ENCODE data around the gene LRBA.

LRBA gene

DNA sequence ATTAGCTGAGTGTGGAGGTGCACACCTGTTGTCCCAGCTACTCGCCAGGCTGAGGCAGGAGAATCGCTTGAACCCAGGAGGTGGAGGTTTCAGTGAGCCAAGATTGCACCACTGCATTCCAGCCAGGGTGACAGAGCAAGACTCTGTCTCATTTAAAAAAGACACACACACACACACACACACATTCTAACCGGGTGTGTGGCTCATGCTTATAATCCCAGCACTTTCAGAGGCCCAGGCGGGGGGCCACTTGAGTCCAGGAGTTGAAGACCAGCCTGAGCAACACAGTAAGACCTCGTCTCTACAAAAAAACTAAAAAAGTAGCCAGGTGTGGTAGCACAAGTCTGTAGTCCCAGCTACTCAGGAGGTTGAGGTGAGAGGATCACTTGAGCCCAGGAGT is 152.3 kb downstream of the LRBA start:
- DNase-seq, result no peak

DNA sequence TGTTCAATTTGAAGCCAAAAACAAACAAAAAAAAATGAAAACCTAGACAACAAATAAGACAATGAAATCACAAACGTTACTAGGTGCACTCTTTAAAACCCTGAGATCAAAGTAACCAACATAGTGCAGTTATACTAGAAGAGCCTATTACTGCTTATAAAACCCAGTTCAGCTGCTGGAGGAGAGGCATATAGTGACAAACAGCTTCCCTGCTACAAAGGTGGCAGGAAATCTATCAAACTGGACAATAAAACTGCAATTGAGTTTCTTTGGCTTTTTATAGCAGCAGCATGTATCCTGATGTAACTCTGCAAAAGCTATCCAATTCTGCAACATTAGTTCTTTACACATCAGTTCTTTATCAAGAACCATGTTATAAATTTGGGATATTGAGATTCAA is 155.6 kb downstream of the LRBA start:
- DNase-seq, result no peak

DNA sequence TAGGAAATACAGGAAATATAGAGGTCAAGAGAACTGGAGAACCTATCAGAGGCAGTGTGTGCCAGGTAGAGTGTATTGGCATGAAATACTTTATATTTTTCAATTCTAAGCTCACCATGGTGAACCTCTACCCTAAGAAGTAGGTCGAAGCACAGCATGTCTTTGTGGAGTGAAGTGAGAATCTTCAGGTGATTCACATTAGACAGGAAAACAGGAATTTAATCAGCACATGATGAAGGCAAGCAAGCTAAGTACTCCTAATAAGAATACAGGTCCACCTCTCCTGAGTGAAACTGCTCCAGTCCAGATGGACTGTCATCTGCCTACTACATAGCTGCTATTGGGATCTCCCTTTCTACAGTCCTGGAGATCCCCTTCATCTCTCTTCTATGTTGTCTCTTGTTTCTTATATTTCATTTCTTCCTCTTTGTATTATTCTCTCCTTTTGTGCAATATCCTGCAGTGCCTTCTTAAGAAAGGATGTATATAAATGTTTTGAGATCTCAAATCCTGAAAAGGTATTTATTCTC is 159.0 kb downstream of the LRBA start:
- no peak for DNase-seq

DNA sequence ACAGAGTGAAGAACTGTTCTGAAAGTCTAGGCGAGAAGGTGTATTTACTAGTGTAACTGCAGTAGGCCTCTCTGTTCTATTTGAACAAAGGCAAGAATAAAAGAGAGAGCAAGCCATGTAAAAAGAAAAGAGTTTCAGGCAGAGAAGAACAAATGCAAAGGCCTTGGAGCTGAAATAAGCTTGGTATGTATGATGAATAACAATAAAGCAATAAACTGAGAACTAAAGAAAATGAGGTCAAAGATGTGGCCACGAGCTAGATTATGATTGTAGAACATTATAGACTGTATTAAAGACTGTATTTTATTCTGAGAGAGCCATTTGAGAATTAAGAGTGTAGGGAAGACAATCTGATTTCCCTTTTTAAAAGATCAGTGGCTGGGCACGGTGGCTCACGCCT is 160.5 kb downstream of the LRBA start:
- no peak for DNase-seq

DNA sequence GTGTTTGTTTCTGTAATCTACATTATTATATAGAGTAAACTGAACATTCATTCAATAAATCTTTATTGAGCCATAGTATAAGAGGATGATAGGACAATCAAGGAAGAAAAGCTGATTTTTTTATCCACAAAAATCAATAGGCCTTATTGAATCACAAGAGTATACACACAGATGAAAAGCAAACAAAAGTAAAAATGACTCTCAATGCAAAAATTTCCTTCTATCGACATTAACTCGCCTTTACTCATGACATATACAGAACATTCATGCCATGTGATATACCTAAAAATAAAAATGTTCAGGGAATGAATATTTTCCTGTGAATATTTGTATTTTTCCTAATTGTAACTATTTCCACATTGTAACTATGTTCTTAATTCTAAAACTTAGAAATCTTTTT is 161.2 kb downstream of the LRBA start:
- no peak for DNase-seq

DNA sequence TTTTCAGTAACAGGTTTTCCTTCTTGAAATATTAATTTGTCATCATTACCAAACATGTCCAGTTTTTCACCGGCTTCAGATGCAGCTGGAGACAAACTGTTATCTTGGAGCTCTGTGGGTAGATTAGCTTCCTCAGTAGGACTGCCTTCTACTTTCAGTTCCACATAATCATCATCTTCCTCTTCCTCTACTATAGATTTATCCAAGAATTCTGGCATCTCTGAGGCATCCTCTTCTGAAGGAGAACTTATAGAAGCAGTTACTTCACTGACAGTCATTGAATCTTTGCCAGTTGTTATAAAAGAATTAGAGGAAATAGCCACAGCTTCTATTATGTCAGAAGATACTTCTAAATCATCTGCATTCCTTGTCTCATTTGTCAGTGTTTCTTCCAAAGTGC is 162.9 kb downstream of the LRBA start:
- DNase-seq, result no peak

DNA sequence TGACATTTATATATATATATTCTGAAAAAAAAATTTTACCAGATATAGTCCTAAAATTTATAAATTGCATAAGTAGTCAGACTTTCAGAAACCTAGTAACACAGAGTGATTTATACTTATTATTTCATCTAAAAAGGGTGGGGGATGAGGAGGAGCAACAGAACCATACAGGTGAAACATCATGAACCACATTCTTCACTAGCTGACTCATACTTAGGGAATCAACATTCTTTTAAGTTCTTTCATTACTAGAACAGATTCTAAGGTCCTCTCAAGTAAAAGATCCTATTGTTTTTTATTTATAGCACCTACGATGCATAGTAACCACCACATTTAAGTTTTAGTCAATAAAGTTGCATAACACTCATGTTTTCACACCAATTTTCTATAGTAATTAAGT is 166.1 kb downstream of the LRBA start:
- DNase-seq, result no peak

DNA sequence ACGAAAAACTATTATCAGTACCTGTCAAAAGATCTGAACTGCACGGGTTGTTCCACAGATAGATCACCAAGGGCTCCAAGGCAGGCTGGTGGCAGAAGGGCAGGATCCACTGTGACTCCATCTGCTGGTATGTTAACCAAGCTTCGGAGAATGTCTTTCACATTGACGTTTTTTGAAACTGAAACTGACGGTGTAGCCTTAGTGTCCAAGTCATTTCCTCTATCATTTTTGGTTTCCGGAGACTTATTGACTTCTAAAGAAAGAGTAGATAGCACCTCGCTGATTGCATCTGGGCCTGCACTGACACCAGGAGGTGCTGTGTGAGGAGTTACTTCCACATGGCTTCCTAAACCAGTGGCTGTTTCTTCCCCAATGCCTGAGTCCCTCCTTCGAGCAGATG is 186.9 kb downstream of the LRBA start:
- DNase-seq, result no peak

DNA sequence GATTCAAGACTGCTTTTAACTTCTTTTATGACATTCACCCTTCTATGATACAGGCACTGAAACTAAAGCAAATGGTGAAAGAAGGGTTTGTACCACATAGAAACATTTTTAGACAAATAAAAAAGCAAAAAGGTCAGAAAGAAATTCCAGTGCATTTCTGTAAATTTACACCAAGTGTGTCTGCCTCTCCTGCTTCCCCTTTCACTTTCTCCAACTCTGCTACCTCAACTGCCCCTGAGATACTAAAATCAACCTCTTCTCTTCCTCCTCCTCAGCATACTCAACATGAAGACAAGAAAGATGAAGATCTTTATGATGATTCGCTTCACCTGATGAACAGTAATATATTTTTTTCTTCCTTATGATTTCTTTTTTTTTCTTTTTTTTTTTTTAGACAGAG is 187.9 kb downstream of the LRBA start:
- no peak for DNase-seq

DNA sequence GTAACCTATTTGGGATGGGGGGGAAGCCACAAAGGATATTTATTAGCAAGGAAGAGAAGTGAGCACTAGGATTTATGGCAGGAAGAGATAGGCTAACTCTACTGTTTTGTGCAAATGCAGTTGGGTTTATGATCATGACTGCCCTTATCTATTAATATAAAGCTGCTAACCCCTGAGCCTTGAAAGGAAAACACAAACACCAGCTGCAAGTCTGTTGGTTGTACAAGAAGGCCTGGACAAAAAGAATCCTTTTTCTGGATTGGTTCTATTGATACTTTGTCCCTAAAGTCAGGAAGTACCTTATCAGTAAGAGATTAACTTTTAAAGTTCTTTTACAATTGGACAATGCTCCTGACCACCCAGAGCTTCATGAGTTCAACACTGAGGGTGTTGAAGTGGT is 188.8 kb downstream of the LRBA start:
- DNase-seq, result no peak

DNA sequence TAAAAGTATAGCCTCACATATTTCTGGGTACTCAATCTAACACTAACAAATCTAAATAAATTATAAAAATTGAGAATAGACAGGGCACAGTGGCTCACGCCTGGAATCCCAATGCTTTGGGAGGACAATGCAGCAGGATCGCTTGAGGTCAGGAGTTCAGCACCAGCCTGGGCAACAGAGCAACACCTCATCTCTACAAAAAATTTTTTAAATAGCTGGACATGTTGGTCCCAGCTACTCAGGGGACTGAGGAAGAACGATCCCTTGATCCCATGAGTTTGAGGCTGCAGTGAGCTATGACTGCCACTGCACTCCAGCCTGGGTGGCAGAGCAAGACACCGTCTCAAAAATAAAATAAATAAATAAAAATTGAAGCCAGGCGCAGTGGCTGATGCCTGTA is 192.7 kb downstream of the LRBA start:
- no peak for DNase-seq

DNA sequence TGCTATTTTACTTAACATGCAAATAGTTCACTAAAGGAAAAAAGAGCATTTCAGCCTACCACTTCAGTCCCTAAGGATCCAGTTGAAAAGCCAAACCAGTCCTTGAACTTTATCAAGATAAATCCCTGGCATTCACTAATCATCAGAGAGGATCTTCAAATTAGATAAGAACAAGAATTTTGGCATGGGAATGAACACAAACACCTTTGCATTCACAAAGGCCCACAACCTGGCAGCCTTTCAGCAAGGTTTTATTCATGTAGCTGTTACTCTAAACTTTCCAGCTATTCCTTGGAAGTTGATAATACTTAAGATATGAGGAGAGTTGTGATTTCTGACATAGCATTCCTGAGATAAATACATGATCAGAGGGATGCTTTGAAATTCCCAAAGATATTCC is 193.4 kb downstream of the LRBA start:
- no peak for DNase-seq

DNA sequence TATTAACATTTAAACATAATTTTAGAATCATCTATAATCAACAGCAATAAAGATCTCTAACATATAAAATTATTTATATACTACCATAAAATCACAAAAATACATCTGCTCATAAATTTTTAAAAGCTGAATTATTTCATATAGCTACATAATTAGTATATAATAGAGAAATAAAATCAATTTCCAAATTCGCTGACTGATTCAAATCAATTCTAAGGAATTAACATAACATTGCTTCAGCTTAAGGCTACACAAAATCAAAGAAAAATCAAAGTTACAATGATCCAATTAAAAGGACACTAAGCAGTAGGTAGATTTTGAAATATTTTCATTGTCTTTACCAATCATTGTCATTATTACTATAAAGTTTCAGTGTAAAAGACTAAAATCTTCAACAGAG is 194.7 kb downstream of the LRBA start:
- no peak for DNase-seq

DNA sequence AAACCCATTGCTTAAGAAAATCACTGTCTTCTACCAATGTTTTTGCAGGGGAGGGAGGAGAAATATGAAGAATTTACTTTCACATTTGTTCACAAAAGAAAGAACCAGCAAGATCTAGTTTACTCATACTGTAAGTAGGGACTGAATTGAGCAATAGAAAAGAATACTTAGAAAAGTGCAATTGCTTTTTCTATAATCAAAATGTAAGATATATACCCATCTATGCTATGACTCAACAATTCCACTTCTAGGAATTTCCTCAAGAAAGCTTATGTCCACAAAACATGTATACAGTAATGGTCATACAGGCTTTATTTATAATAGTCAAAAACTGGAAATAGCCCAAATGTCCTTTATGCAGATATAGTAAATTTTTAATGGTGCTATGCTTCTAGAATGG is 196.4 kb downstream of the LRBA start:
- no peak for DNase-seq

DNA sequence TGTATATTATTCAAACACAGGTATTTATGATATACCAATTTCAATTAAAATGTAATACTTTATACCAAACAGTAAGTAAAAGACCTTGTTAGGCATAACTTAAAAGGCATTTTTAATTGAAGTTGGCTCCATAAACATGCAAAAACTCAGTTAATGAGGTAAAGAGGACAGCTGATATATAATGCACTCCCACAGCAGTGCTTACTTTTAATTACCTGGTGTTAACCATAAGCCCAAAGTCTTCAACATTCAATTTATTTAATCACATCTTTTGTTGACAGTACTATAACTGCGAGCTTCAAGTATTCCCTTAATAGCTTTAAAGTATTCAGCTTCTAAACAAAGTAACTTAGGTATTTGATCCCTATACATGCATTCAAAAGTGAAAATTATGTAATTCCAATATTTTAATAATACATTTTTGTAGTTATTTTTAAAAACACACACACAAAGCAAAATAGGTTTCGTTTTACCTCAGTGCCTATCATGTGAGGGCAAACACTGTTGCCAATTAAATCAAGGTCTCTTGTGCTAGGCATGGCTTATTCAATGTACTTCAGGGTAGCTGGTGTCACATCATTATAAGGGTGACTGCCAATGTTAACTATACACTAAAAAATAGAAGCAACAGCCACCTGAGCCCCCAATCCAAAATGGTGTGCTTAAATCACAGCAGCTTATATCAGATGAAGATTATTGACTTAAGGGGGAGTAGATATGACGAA is 197.1 kb downstream of the LRBA start:
- no peak for DNase-seq

DNA sequence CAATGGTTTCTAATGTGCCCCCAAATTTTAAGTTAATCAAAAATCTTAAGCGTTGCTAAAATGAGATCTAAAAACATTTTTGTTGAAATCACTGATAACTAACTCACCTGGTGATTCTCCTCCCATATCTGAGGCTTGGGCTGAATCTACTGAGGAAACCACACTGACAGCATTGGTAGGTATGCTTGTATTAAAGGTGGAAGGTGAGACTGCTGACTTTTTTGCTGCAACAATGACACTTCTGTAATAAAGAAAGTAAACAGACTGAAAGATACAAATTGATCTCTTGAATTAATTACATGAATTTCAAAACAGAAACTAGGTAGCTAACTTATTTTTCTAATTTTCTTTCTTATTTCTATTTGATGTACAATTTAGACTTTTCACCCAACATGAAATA is 198.1 kb downstream of the LRBA start:
- no peak for DNase-seq

DNA sequence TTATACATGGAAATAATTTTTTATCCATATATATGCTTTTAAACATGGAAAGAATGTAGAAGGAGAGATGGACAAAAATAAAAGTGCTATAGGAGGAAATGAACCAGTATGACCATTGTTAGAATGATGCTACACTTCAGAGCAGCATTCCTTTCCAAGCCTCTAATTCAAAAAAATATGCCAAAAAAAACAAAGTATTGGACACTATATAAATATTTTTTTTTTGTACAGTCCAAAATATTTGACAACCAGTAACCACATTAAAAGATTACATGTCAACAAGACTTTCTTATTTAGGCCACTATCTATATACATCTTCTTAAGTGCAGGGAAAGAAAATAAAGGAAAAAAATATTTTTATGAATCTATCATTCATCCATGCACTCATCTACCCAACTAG is 198.6 kb downstream of the LRBA start:
- DNase-seq, result no peak

DNA sequence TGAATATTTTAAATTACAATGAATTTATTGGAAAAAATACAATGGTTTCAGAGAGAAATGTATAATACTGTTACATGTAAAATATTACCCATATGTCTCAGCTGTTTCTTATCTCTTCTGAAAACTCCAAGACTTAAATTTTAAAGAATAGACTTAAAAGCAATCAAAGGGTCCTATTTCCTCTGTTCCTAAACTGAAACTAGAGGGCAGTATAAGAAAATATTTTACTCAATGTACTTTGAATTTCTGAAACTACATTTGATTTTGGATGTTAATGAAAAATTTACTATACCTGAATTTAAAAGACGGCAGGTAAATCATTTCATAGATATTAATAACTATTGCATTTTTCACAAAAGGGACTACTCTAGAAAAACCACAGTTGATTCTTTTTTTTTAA is 200.2 kb downstream of the LRBA start:
- no peak for DNase-seq

DNA sequence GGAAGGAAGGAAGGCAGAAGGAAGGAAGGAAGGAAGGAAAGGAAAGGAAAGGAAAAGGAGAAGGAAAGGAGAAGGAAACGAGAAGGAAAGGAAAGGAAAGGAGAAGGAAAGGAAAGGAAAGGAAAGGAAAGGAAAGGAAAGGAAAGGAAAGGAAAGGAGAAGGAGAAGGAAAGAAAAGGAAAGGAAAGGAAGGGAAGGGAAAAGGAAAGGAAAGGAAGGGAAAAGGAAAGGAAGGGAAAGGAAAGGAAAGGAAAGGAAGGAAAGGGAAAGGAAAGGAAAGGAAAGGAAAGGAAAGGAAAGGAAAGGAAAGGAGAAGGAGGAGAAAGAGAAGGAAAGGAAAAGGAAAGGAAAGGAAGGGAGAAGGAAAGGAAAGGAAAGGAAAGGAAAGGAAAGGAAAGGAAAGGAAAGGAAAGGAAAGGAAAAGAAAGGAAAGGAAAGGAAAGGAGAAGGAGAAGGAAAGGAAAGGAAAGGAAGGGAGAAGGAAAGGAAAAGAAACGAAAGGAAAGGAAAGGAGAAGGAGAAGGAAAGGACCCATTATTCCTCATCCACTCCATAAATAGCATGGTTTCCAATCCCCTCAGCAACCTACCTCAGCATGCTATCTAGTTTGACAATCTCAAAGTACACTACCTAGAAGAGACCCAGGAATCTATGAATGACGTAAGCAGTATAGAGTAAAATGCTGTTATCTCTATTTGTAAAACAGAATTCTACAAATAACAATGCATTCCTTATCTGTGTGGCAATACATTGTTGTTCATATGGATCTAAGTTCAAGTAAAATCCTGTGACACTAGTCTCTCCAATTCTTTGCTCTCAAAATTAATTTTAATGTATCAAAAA is 209.7 kb downstream of the LRBA start:
- no peak for DNase-seq

DNA sequence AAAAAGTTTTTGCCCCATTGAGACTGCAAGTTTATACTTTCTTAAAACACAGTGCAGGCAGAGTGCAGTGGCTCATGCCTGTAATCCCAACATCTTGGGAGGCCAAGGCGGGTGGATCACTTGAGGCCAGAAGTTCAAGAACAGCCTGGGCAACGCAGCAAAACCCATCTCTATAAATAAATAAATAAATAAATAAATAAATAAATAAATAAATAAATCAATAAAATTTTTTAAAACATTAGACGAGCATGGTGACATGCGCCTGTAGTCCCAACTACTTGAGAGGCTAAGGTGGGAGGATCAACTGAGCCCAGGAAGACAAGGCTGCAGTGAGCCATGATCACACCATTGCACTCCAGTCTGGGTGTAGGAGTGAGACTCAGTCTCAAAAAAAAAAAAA is 213.3 kb downstream of the LRBA start:
- no peak for DNase-seq

DNA sequence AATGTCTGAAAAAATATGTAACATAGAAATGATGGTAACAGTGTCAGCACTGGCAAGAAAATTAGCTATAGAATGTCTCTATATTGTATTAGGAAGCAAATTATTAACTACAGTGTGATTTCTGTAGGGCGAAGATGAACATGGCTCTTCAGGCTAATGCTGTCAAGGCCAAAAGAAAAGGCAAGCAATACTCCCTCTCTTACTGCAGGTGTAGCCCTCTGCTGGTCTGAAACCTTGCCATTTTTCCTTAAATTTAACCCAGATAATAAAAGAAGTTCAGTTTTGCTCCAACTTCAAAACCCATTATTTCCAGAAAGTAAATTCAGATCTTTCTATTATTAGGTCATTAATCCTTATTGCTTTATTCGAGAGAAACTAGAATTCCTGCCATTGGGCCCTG is 215.9 kb downstream of the LRBA start:
- DNase-seq, result no peak

DNA sequence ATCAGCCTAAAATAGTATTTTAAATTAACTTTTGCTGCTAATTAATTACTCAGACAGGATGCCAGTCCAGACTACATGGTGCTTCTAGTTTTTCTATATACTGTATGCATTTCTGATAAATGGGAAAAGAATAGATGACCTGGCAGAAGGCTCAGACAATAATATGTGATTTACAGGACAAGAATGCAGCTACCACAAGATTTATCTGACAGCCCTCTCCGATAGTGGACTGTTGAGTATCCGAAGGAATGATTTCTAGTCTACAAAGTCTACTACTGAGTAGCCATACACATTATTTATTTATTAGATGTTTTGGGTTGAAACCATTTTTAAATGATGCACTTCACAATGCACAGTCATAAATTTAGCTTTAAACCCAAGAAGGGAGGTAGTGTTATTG is 220.4 kb downstream of the LRBA start:
- DNase-seq, result no peak

DNA sequence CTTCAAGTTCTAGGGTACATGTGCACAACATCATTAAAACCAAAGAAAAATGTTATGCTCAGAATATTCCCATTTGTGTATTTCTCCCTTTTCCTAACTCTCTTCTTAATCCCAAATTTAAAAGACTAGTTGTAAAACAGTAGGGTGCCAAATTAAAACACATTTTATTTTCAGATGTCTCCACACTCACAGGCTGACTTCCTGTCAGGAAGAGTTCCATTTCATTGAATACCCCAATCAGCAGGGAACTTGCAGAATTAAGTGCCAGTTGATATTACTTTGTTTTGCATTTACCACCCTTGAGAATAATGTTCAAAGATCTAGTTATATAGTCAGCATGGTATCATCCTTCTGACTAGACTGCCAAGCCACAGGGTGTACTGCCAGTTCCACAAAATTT is 225.2 kb downstream of the LRBA start:
- DNase-seq, result no peak

DNA sequence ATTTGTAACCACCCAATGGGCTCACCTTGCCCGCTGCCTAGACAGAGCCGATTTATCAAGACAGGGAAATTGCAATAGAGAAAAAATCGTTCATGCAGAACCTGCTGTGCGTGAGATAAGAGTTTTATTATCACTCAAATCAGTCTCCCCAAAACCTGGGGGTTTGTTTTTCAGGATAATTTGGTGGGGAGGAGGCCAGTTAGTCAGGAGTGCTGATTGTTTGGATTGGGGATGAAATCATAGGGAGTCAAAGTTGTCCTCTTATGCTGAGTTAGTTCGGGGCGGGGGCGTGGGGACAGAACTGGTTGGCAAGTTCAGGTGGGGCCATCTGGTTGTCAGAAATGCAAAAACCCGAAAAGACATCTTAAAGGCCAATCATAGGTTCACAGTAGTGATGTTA is 230.1 kb downstream of the LRBA start:
- no peak for DNase-seq

DNA sequence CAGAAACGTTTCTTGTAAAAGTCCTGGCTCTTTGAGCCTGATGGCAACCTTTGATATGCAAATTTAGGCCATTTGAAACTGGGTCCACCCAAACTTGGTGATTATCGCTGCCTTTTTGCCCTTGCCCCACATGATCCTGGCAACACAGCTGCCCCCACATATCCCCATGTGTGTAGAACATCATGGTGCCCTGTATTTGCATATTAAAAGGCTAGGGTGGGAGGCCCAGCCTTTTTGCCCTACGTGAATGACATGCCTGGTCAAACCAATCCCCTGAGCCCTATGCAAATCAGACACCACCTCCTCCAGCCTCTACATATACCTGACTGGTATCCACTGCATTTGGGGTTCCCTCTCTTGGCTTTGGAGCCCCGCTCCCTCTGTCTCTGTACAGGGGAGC is 230.8 kb downstream of the LRBA start:
- no peak for DNase-seq

All from NCI-H446 (cell line).